ENCODE results near the gene SUN2. TPM values are rescaled to one million over a fixed set of nuclear protein-coding genes. Genes with fewer than 3 reads are reported as not detected.

Gene SUN2
- total and polyA plus RNA-seq, 2 of the 8 experiments (the other 6 are each of a cell fraction or from before 2014, with no cell fraction given) = 5.1 to 10.5 TPM

GRCh38 chr22:38744981-38745380, 10.8 kb downstream of the SUN2 start:
- H3K14ac ChIP-seq (ENCODE audit: insufficient read length) = no peak overlapping the region
- no peak overlapping the region for H2BK120ac ChIP-seq (replicated peaks; ENCODE audit: low read depth, low read length)
- FAIRE-seq = no peak
- H3K4ac ChIP-seq (replicated peaks; ENCODE audit: insufficient read length, low read depth, low read length) = no peak overlapping the region
- peaks cover 0 to 6% of the 10 kb centered on the region in 2 experiments for H4K20me1 ChIP-seq (replicated peaks in 1 of 2; ENCODE audit: control insufficient read depth in 1 of 2, insufficient read depth in 2 of 2, low read length in 2 of 2)
- H3K18ac ChIP-seq (ENCODE audit: extremely low read depth, low read length) = no peak overlapping the region
- H3K4me3 ChIP-seq (ENCODE audit: extremely low read depth in 1 of 4, insufficient read depth in 2 of 4, low read depth in 3 of 4, low read length in 4 of 4) = no peak overlapping the region
- peaks cover 0 to 2% (median 0%) of the 10 kb centered on the region in 4 experiments; a peak in 1 of 7 replicates for H3K27me3 ChIP-seq (replicated peaks in 1 of 4; ENCODE audit: control insufficient read depth in 3 of 4, extremely low read depth in 1 of 4, insufficient read depth in 3 of 4, low read length in 3 of 4)
- no peak overlapping the region for H3K23ac ChIP-seq (ENCODE audit: insufficient read length)
- H3K4me2 ChIP-seq (ENCODE audit: insufficient read depth in 1 of 2, low read depth in 2 of 2, low read length in 2 of 2) = no peak overlapping the region
- H3K36me3 ChIP-seq (ENCODE audit: control insufficient read depth in 2 of 4, insufficient read depth in 4 of 4, low read length in 3 of 4) = peaks cover 0 to 3% (median under 1%) of the 10 kb centered on the region in 4 experiments; a peak in 1 of 8 replicates
- no peaks in the 10 kb centered on the region for H3K79me2 ChIP-seq (ENCODE audit: control insufficient read depth in 1 of 2, insufficient read depth in 2 of 2, low read length in 2 of 2)
- H3K56ac ChIP-seq (replicated peaks; ENCODE audit: insufficient read length, low read depth, low read length) = no peak overlapping the region
- no peak overlapping the region; the same call in 1 of the 2 replicates for H2BK5ac ChIP-seq (ENCODE audit: low read depth, low read length)
- no peak overlapping the region for H3K9ac ChIP-seq (replicated peaks in 1 of 4; ENCODE audit: extremely low read depth in 1 of 4, low read depth in 3 of 4, low read length in 3 of 4)
- no peak overlapping the region for H2BK15ac ChIP-seq (ENCODE audit: low read length)
- H2BK20ac ChIP-seq (ENCODE audit: low read length) = no peak overlapping the region
- H4K5ac ChIP-seq (ENCODE audit: insufficient read length, low read depth, low read length) = no peak overlapping the region
- H3K79me1 ChIP-seq (ENCODE audit: low read depth, low read length) = no peaks in the 10 kb centered on the region
- ChIA-PET POLR2A (ENCODE audit: partially characterized antibody) (interaction anchor here (0.6 to 10.3 kb wide), 4 partner anchors 8 to 63 kb away, joined by 4 to 112 read pairs (median 16); partner anchors contain the start of genes SUN2 and TOMM22), CTCF (ENCODE audit: partially characterized antibody) (interaction anchor here (5.9 to 7.9 kb wide), 2 partner anchors 9 to 19 kb away, joined by 35 to 95 read pairs; no protein-coding TSS in a partner anchor)
- H3K9me3 ChIP-seq (ENCODE audit: insufficient read depth in 2 of 2, low read depth in 1 of 2, low read length in 1 of 2) = no peaks in the 10 kb centered on the region
- H4K8ac ChIP-seq (ENCODE audit: extremely low read depth, insufficient read depth, low read length) = no peak overlapping the region
- H3K4me1 ChIP-seq (replicated peaks in 1 of 4; ENCODE audit: control insufficient read depth in 3 of 4, insufficient read depth in 4 of 4, low read length in 3 of 4) = no peaks in the 10 kb centered on the region; a peak in 1 of 7 replicates
- H3K23me2 ChIP-seq (ENCODE audit: low read depth, low read length) = no peaks in the 10 kb centered on the region
- H2BK12ac ChIP-seq (ENCODE audit: low read depth, low read length) = no peak overlapping the region
- DNase-seq (ENCODE audit: low read depth in 1 of 2, low spot score in 2 of 2) = no peak
- no peak overlapping the region for H4K91ac ChIP-seq (replicated peaks; ENCODE audit: insufficient read length, low read length)
- no peak overlapping the region for H2AK5ac ChIP-seq (ENCODE audit: low read depth, low read length)
- no peak overlapping the region for H2AFZ ChIP-seq (ENCODE audit: low read length)
- 91% methylated on average over 6 of the region's 6 CpGs; no CpG with 5 or more reads in 1 of the 2 experiments for WGBS, 2 experiments (ENCODE audit: extremely low coverage in 1 of 2, insufficient coverage in 1 of 2, insufficient read length in 1 of 2, insufficient replicate concordance in 2 of 2, low coverage in 1 of 2, low lambda C conversion rate in 2 of 2, missing lambda C conversion rate in 1 of 2)
- no peak overlapping the region for H3K27ac ChIP-seq (ENCODE audit: low read depth, low read length)
- no peak for TF ChIP-seq ATF3 (IDR thresholded peaks at IDR 0.05; ENCODE audit: insufficient read depth, low read depth, low read length)
